GM12873 (cell line): ENCODE data around the gene TUBGCP3.

ENCODE experiments used
- CTCF ChIP-seq: IDR thresholded peaks from 2 replicates; pipeline ENCODE4 v1.5.1; 2012; ENCODE audit warnings: low read depth, mild to moderate bottlenecking, moderate library complexity, low read length, control low read depth; ENCODE audit not compliant: insufficient read depth; ENCODE audit errors: missing control alignments

TUBGCP3 gene

GRCh38 chr13:112519517-112520060, 68.4 kb downstream of the TUBGCP3 start:
- no peak for TF ChIP-seq CTCF

GRCh38 chr13:112516218-112516617, 71.7 kb downstream of the TUBGCP3 start:
- TF ChIP-seq CTCF, result no peak

GRCh38 chr13:112513761-112514160, 74.2 kb downstream of the TUBGCP3 start:
- TF ChIP-seq CTCF, result no peak

GRCh38 chr13:112510987-112511685, 76.8 kb downstream of the TUBGCP3 start:
- no peak for TF ChIP-seq CTCF

GRCh38 chr13:112510002-112510780, 77.8 kb downstream of the TUBGCP3 start:
- TF ChIP-seq CTCF, result peak; percentile 47

- no peak for TF ChIP-seq CTCF
These were observed 78.8 kb downstream of the TUBGCP3 start for GRCh38 chr13:112509190-112509589.

- TF ChIP-seq CTCF, result no peak
These were observed 81.9 kb downstream of the TUBGCP3 start for GRCh38 chr13:112506046-112506445.
